ENCODE data around the gene LPIN2.
"Not testable (repeated sequence)": the region's sequence is repeated elsewhere in the genome, so short reads cannot be mapped to it uniquely, and the experiment has no call there.

Gene LPIN2

GRCh38 chr18:3013024-3013804, at the start of gene LPIN2:
Gene LPIN2 (minus strand): TSS chr18:3013144. CDS start chr18:2960840, 52,304 bp downstream.
- DNase-seq: peak; percentile 75 to 97 (median 88)

- no peak for DNase-seq
Measured at GRCh38 chr18:3061581-3062312, 48.8 kb upstream of the LPIN2 start.

DNA sequence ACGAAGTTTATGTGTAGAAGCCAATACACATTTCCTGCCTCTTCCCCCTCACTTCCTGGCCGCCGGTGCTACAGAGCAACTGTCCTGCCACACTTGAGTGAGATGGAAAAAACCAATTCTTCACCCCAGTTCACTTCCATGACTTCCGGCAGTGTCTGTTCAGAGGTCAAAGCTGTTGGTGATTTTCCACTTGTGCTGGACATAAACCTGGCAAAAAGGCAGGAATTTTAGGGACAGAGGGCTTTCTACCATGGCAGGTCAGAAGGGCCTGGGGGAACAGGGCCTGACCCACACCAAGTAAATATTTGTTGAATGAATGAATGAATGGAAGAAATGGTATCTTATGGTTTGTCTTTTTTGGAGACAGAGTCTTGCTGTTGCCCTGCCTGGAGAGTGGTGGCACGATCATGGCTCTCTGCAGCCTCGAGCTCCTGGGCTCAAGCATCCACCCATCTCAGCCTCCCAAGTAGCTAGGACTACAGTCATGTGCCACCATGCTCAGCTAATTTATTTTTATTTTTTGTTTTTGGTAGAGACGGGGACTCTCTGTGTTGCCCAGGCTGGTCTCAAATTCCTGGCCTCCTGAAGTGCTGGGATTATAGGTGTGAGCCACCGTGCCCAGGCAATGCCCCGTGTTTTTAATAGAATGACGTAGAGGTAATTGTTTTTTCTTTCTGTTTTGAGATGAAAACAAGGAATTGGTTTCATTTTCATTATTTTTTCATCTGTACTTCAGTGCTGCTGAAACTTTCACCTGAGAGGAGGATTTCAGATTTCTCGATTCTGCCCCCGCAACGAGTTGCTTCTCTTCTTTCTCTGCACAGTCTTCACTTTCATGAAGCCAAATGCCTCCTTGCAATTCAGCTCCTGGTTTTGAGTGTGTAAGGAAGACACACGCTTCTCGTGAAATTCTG, 48.0 kb upstream of the LPIN2 start:
- peak; percentile 8 to 27 (median 18) for DNase-seq

GRCh38 chr18:3059272-3059671, 46.3 kb upstream of the LPIN2 start:
- DNase-seq: no peak

DNA sequence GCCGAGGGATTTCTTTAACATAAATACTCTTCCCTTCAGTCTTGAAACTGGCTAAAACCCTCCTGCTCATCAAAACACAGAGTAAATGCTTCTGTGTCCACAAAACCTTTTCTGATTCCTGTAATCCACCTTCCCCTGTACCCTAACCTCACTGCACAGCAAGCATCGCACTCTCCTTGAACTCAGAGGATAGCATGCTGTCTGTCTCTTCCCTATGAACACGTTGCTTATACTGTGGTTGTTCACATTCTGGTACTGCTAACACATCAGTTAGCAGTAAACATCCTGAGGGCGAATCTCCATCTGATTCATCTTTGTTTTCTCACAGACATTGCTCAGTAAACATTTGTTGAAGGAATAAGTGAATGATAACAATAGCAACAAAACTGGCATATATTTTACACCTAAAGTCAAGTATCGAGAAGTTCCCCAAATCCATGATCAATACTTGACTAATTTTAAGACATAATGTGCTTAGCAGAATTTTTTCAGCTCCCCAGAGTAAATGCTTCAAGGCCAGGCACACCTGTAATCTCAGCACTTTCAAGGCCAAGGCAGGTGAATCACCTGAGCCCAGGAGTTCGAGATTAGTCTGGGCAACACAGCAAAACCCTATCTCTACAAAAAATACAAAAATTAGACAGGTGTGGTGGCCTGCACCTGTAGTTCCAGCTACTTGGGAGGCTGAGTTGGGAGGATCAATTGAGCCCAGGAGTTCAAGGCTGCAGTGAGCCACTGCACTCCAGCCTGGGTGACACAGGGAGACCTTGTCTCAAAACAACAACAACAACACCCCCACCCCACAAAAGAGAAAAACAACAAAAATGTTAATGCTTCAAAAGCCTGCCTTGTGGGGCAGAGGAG, 45.6 kb upstream of the LPIN2 start:
- DNase-seq: no peak

- no peak for DNase-seq
Measured at GRCh38 chr18:3057526-3057925, 44.6 kb upstream of the LPIN2 start.

DNA sequence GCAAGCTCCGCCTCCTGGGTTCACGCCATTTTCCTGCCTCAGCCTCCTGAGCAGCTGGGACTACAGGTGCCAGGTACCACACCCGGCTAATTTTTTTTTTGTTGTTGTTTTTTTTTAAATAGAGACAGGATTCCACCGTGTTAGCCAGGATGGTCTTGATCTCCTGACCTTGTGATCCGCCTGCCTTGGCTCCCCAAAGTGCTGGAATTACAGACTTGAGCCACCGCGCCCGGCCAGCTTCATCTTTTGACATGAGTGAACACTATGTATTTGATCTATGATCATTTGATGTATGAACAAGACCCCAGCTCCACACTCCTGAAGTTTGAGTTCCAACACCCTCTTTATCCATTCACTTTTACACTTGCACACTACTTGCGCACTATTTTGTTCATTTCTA, 43.4 kb upstream of the LPIN2 start:
- DNase-seq: no peak

DNA sequence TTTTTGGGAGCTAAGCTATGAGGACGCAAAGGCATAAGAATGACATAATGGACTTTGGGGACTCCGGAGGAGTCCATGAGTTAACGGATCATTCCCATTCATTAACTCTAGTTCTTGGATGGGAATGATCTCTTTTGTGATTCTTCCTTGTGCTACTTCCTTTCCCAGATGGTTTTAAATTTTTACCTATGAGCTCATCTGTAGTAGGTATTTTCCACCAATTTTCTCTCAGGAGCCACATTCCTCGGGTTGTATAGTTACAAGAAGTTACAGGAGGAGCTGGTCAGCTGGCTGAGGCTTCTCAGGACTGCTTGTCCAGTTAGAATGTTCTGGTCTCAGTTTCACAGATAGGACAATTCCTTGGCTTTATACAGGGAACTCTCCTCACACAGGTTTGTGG, 42.9 kb upstream of the LPIN2 start:
- no peak for DNase-seq

DNA sequence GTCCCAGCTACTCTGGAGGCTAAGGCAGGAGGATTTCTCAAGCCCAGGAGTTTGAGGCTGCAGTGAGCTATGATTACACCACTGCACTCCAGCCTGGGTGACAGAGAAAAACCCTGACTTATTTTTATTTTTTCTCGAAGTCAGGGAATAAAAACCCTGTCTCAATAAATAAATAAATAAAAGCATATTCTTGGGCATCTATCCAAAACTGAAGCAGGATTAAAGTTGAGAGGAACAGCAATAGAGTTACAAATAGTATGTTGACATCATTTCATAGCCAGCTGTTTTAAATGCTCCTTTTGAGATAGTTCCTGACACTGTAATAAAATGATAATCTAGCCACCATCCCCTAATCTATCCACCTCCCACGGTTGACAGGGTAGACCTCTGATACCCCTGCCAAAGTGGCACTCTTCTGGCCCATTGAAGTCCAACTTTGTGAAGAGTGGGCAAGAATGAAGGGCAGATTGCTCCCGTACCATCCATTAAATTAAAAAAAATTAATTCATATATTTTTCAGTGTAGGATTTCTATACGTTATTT, 42.3 kb upstream of the LPIN2 start:
- DNase-seq: no peak

GRCh38 chr18:3054780-3055179, 41.8 kb upstream of the LPIN2 start:
- no peak for DNase-seq

GRCh38 chr18:3054214-3054613, 41.3 kb upstream of the LPIN2 start:
- no peak for DNase-seq

DNA sequence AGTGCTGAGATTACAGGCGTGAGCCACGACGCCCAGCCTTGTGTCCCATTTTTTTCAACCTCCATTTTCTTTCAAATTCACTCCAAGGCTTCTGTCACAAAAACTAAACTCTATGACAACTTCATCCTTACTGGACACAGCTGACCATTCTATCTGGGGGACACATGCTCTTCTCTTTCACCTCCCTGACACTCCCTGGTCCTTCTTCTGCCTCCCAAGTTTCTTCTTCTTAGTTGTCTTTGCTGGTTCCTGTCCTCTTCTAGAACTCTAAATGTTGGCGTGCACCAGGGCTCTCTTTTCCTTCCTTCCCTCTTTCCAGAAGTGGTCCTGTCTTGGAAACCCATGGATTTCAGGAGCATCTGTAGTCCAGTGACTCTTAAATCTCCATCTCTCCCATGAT, 40.1 kb upstream of the LPIN2 start:
- no peak for DNase-seq

DNA sequence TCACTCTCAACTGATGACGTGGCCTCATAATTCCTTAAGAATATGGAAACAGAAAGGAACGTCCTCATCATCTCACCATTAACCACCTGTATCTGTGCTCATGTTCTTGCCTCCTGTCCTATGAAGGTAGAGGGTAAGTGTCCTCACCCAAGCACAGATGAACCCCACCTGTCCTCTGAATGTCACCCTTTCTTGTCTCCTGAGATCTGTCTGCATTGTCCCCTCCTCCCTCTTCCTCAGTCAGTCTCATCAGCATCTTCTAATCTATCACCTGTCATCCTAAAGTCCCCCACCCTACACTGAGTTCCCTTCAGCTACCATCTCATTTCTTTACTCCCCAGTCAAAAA, 39.4 kb upstream of the LPIN2 start:
- no peak for DNase-seq

DNA sequence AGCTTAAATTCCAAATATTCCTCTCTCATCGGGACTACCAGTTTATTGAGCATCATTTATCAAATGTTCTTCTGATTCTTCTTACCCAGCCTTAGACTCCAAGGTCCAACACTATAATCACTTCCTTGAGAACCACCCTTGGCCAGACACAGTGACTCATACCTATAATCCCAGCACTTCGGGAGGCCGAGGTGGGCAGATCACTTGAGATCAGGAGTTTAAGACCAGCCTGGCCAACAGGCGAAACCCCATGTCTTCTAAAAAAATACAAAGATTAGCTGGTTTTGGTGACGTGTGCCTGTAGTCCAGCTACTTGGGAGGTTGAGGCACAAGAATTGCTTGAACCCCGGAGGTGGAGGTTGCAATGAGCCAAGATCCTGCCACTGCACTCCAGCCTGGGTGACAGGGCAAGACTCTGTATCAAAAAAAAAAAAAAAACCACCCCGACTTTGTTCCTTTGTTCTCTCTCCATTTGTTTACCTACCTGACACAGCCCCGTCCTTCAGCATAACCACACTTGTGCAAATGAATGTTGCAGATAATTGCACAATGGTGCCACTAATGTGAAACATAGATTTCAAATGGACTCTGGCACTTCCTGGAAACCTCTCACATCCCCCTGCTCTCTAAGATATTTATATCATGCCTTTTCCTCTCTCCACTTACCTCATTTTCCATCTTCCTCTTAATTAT, 38.9 kb upstream of the LPIN2 start:
- DNase-seq: no peak

DNA sequence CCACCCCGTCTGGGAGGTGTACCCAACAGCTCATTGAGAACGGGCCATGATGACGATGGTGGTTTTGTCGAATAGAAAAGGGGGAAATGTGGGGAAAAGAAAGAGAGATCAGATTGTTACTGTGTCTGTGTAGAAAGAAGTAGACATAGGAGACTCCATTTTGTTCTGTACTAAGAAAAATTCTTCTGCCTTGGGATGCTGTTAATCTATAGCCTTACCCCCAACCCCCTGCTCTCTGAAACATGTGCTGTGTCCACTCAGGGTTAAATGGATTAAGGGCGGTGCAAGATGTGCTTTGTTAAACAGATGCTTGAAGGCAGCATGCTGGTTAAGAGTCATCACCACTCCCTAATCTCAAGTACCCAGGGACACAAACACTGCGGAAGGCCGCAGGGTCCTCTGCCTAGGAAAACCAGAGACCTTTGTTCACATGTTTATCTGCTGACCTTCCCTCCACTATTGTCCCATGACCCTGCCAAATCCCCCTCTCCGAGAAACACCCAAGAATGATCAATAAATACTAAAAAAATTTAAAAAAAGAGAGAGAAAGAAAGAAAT, 37.0 kb upstream of the LPIN2 start:
- not testable (repeated sequence) for DNase-seq

DNA sequence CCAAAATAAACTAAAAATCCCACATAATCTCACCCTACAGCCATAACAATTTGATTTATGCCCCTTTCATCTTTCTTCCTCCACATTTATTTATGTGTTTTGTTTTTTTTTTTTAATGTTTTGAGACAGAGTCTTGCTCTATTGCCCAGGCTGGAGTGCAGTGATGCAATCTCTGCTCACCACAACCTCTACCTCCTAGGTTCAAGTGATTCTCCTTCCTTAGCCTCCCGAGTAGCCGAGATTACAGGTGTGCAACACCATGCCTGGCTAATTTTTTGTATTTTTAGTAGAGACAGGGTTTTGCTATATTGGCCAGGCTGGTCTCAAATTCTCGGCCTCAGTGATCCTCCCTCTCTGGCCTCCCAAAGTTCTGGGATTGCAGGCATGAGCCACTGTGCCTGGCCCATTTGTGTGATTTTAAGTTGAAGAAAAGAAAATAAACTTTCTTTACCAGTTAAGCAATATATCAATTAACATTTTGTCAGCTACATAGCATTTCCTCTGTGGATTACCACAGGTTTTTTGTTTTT, 35.9 kb upstream of the LPIN2 start:
- no peak for DNase-seq

DNA sequence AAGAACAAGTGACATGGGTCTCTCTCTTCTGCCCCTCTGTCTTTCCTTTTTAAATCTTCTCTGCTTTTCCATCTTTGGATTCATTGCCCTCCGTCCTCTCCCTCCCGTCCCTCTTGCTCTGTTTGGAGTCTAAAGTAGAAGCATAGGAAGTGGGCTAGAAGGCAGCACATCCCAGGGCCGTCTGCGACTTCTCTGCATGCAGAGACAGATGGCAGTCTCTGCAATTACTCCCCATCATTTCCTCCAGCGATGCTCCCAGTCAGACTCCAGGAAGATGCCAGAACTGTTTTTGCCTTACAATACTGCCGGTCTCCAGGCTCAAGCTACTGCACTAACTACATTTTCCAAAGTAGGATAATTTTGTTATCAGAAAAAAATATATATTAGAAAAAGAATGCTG, 35.2 kb upstream of the LPIN2 start:
- no peak for DNase-seq

DNA sequence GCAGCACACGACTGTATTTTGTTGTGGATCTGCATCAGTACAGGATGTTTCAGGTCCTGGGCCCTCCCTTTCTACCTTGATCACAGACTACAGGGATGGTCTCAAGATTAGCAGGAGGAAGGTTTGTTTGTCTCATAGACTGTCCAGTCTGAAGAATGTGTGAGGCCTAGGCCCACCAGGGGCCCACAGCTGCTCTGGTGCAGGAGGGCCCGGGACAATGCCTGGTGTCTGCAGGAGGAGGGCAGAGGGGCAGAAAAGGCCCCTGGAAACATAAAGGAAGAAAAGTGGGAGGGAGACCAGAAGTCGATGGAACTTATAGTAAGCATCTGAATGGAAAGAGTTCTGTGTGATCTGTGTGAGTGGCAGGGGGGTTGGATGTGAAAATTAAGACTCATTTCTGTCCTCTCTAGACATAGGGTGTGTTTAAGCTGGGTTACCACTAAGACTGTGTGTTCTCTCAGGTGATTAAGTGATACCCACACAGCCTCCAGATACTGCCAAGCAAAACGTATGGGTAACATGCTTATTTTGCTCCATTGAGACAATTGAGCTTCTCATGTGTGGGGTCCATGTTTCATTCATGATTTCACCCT, 33.4 kb upstream of the LPIN2 start:
- DNase-seq: no peak

DNA sequence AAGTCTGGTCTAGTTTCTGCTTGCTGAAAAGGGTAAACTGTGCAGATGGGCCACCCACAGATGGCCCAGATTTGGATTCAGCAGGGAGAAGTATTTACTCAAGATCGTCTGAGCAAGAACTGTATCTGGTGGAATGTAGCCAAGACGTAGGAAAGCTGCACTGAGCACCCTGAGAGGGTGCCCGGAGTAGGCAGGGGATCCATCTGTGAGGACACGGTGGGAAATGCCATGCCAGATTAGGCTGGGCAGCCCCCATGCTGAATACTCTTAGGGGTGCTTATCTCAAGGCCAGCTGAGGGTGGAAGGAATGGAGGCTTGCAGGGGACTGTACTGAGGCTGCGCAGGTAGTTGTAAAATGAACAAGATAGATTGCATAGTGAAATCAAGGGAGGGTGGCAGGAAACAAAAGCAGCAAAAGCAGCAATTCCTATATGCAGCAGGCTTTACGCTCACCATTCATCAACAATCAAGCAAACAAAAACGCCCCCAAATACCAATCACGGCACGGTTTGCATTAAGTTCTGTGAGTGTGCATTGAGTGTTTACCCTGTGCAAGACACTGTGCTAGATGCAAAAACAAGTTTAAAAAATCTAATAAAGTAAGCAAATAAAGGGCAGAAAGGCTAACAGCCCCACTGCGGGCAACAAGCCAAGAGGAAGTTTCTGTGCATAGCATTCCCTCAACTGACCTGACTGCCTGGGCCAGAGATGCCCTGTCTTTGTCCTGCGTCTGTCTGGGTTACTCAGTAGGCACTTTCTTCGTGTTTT, 32.2 kb upstream of the LPIN2 start:
- no peak for DNase-seq

GRCh38 chr18:3042379-3042778, 29.4 kb upstream of the LPIN2 start:
- DNase-seq: no peak
